ENCODE results near the gene HMGB1. TPM values are rescaled to one million over a fixed set of nuclear protein-coding genes. Genes with fewer than 3 reads are reported as not detected.

Gene HMGB1
- polyA plus RNA-seq, 2 of the 4 experiments (the other 2 are of a cell fraction) = 353 to 641 TPM

- H3K4me3 ChIP-seq = no peak overlapping the region
- FAIRE-seq = no peak
- H3K27ac ChIP-seq = no peak overlapping the region
- CTCF ChIA-PET = no interaction called here
- no peak for DNase-seq (ENCODE audit: low read depth in 1 of 2, low spot score in 1 of 2)
- no peaks in the 10 kb centered on the region for H3K4me1 ChIP-seq
- no peak overlapping the region for H3K4me2 ChIP-seq
- ATAC-seq = no peak
- no peak for TF ChIP-seq EP300 (IDR thresholded peaks at IDR 0.05)
- no peak for TF ChIP-seq REST (IDR thresholded peaks at IDR 0.05)
- TF ChIP-seq MYC (IDR thresholded peaks at IDR 0.05; ENCODE audit: borderline replicate concordance, low read length) = no peak
- no peak for TF ChIP-seq JUNB (IDR thresholded peaks at IDR 0.05)
- no peak for TF ChIP-seq HDAC2 (IDR thresholded peaks at IDR 0.05)
- TF ChIP-seq NPAS2 (CRISPR knock-in tag; IDR thresholded peaks at IDR 0.05; ENCODE audit: borderline replicate concordance) = no peak
- TF ChIP-seq ESRRA (IDR thresholded peaks at IDR 0.05; ENCODE audit: borderline replicate concordance, low read length) = no peak
- no peaks in the 10 kb centered on the region for H3K9me3 ChIP-seq
- WGBS (ENCODE audit: missing lambda C conversion rate) = 57% methylated on average over 1 of the region's 1 CpG
- POLR2A ChIA-PET = no interaction called here
Measured at GRCh38 chr13:30473675-30474074, 7.9 kb upstream of the HMGB1 start.

DNA sequence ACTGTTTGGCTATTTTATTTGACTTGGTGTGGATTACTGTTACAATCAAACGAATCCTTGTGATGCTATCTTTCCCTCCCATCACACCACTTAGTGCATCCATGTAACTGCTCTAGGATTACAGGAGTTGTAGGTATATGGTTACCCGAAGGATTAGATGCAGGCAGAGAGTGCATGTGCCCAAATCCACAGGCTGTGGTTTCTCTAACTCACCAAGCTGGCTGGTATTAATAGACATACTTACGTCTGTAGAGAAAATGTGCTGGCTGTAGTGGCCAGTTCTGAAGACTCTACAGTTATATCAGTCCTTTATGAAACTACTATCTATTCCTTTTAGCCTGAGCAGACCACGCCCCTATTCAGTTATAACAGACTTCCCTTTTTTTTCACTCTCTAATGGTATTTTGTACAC, 1.1 kb upstream of the HMGB1 start:
- FAIRE-seq (no peak), DNase-seq (ENCODE audit: low read depth in 1 of 2, low spot score in 1 of 2) (no peak), ATAC-seq (0 out of 6 replicates have a peak, but pooled peaks of 1 of the 2 experiments have one; percentile 10)
- POLR2A ChIA-PET = no interaction called here
- CTCF ChIA-PET = no interaction called here
- no peak overlapping the region for H3K4me3 ChIP-seq
- H3K9me3 ChIP-seq = no peaks in the 10 kb centered on the region
- TF ChIP-seq EP300 (IDR thresholded peaks at IDR 0.05) (no peak), HOXB5 (CRISPR knock-in tag; IDR thresholded peaks at IDR 0.05) (no peak), FOSB (CRISPR knock-in tag; IDR thresholded peaks at IDR 0.05) (no peak), TP53 (CRISPR knock-in tag; IDR thresholded peaks at IDR 0.05) (no peak)
- peaks cover 19% of the 10 kb centered on the region for H3K4me1 ChIP-seq
- peak overlapping the region; percentile 90 for H3K4me2 ChIP-seq
- WGBS (ENCODE audit: missing lambda C conversion rate) = 51% methylated on average over 4 of the region's 4 CpGs
- peak overlapping the region; percentile 54 to 98; a peak in 4 of 6 replicates for H3K27ac ChIP-seq

DNA sequence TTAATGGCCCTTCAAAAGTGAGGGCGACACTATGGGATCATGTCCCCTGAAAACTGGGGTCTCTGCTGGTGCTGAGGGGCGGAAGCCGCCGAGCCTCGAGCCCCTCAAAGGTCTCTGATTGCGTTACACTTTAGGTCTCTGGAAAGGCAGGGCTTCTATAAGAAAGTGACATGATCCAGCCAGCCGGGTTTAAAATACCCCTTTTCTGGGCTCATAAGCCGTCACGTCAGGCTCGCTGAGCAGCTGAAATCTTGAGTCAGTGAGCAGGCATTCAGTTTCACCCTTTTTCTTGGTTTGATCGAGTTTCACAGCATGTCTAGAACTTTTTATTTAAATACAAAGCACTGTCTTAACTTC, 600 bp upstream of the HMGB1 start:
- WGBS (ENCODE audit: missing lambda C conversion rate) = 0% methylated on average over 7 of the region's 11 CpGs
- no peaks in the 10 kb centered on the region for H3K9me3 ChIP-seq
- no peak for FAIRE-seq

DNA sequence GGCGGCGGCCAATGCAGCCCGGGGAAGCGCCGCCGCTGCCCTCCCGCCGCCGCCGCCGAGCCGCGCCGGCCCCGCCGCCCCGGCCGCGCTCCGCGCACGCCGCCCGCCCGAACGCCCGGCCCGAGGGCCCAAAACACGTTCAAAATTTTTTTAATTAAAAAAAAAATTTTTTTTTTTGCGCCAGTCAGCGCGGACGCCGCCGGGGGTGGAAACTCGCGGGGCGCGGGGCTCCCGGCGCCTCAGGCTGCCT, 468 bp downstream of the HMGB1 start:
- Histone ChIP-seq H3K9me3 (no peaks in the 10 kb centered on the region), H3K4me3 (peak overlapping the region; percentile 100), H3K4me2 (peak overlapping the region; percentile 38), H3K27ac (peak overlapping the region; percentile 98 to 100), H3K4me1 (peaks cover 24% of the 10 kb centered on the region)
- no peak for DNase-seq (ENCODE audit: low read depth in 1 of 2, low spot score in 1 of 2)
- FAIRE-seq = no peak
- TF ChIP-seq ZFP36 (IDR thresholded peaks at IDR 0.05; ENCODE audit: borderline replicate concordance, partially characterized antibody) (no peak), EHF (CRISPR knock-in tag; IDR thresholded peaks at IDR 0.05) (no peak), NPAS2 (CRISPR knock-in tag; IDR thresholded peaks at IDR 0.05; ENCODE audit: borderline replicate concordance) (no peak), EHMT2 (IDR thresholded peaks at IDR 0.05; ENCODE audit: low read depth) (no peak), KDM1A (IDR thresholded peaks at IDR 0.05; ENCODE audit: low read depth) (no peak), ESRRA (IDR thresholded peaks at IDR 0.05; ENCODE audit: borderline replicate concordance, low read length) (no peak), FOSB (CRISPR knock-in tag; IDR thresholded peaks at IDR 0.05) (no peak), CBX2 (IDR thresholded peaks at IDR 0.05; ENCODE audit: borderline replicate concordance, low read depth) (no peak)
- POLR2A ChIA-PET = interaction anchor here (1.1 to 2.5 kb wide), 3 partner anchors 43 to 151 kb away, joined by 4 to 17 read pairs (median 4); partner anchors contain the start of genes UBE2L5 and USPL1
- 3% methylated on average over 6 of the region's 41 CpGs for WGBS (ENCODE audit: missing lambda C conversion rate)
- CTCF ChIA-PET = interaction anchor here (0.6 kb wide), 1 partner anchor 65 kb away, joined by 3 read pairs; no protein-coding TSS in a partner anchor
- no peak; a peak in 1 of 6 replicates for ATAC-seq

More for the DNA sequence above, 600 bp upstream of the HMGB1 start:
- Histone ChIP-seq H3K4me3 (peak overlapping the region; percentile 100), H3K4me2 (peak overlapping the region; percentile 90), H3K4me1 (peaks cover 23% of the 10 kb centered on the region), H3K27ac (peak overlapping the region; percentile 54 to 98)
- POLR2A ChIA-PET = interaction anchor here (1.1 to 2.5 kb wide), 2 partner anchors 54 to 150 kb away, joined by 4 to 17 read pairs; partner anchors contain the start of gene USPL1
- TF ChIP-seq MAZ (IDR thresholded peaks at IDR 0.05; ENCODE audit: borderline replicate concordance, low read depth, low read length) = no peak
- DNase-seq (ENCODE audit: low read depth in 1 of 2, low spot score in 1 of 2) (peak in 1 of 2 experiments; percentile 10), ATAC-seq (peak; percentile 1 to 24; a peak in 4 of 6 replicates)
- CTCF ChIA-PET = no interaction called here
